ENCODE data around the gene ADIPOQ.
A peak's percentile ranks its signal among the peaks of the same experiment; 100 is the strongest.
"Not testable (repeated sequence)": the region's sequence is repeated elsewhere in the genome, so short reads cannot be mapped to it uniquely, and the experiment has no call there.

Gene ADIPOQ

DNA sequence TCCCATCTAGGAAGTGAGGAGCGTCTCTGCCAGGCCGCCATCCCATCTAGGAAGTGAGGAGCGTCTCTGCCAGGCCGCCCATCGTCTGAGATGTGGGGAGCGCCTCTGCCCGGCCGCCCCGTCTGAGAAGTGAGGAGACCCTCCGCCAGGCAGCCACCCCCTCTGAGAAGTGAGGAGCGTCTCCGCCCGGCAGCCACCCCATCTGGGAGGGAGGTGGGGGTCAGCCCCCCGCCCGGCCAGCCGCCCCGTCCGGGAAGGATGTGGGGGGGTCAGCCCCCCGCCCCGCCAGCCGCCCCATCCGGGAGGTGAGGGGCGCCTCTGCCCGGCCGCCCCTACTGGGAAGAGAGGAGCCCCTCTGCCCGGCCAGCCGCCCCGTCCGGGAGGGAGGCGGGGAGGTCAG is 31.3 kb downstream of the ADIPOQ start:
- not testable (repeated sequence) for DNase-seq

- DNase-seq: not testable (repeated sequence)
Measured at GRCh38 chr3:186874216-186874615, 31.7 kb downstream of the ADIPOQ start.

- DNase-seq: not testable (repeated sequence)
Measured at GRCh38 chr3:186874841-186875240, 32.3 kb downstream of the ADIPOQ start.

GRCh38 chr3:186875708-186876107 is 33.2 kb downstream of the ADIPOQ start:
- no peak for DNase-seq

DNA sequence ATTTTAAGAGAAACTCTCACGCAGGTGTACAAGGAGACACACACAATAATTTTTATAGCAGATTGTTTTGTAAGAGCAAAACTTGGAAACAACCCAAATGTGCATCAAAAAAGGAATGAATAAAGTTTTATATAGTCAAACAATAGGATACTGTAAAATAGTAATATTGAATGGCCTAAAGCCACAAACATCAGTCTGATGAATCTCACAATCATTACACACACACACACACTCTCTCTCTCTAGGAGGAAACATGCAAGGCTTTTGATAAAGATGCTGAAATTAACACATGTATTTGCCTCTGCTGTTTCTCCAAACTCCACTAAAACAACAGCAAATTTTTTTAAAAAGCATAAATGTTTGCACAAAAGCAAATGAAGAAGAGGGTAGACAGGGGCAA is 37.3 kb downstream of the ADIPOQ start:
- no peak for DNase-seq

DNA sequence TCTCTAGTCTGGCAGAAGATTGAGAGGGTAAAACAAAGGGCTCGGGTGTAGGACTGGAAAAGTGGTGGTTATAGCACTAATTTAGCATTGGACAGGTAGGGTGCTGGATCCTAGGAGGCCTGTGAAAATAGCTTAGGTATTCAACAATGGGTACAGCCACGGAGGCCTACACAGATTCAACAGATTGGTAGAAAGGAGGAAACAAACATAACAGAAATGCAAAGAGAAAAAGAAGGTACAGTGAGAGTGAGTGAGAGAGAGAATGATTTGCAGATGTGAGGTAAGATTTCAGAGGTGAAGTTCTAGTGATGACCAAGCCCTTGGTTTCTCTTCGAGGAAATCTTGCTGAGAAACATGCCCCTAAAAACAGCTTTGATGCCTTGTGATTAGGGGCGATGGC is 37.9 kb downstream of the ADIPOQ start:
- DNase-seq: no peak

- DNase-seq: no peak
Measured at GRCh38 chr3:186882150-186882524, 39.6 kb downstream of the ADIPOQ start.

- DNase-seq: no peak
Measured at GRCh38 chr3:186882881-186883685, 40.6 kb downstream of the ADIPOQ start.

DNA sequence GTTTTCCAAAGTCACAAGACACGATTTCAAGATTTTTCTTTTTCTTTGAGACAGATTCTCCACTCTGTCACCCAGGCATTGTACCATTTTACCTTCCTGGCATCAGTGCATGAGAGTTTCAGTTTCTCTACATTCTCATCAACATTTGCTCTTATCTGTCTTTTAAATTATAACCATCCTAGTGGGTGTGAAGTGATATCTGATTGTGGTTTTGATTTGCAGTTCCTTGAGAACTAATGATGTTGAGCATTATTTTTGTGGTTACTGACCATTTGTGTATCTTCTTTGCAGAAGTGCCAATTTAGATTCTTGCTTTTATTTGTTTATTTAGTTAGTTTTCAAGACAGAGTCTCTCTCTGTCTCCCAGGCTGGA is 41.2 kb downstream of the ADIPOQ start:
- no peak for DNase-seq

DNA sequence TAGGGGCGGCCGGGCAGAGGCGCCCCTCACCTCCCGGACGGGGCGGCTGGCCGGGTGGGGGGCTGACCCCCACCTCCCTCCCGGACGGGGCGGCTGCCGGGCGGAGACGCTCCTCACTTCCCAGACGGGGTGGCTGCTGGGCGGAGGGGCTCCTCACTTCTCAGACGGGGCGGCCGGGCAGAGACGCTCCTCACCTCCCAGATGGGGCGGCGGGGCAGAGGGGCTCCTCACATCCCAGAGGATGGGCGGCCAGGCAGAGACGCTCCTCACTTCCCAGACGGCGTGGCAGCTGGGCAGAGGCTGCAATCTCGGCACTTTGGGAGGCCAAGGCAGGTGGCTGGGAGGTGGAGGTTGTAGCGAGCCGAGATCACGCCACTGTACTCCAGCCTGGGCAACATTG is 42.4 kb downstream of the ADIPOQ start:
- DNase-seq: not testable (repeated sequence)

- DNase-seq: peak; percentile 4
Measured at GRCh38 chr3:186886202-186886981, 43.9 kb downstream of the ADIPOQ start.

DNA sequence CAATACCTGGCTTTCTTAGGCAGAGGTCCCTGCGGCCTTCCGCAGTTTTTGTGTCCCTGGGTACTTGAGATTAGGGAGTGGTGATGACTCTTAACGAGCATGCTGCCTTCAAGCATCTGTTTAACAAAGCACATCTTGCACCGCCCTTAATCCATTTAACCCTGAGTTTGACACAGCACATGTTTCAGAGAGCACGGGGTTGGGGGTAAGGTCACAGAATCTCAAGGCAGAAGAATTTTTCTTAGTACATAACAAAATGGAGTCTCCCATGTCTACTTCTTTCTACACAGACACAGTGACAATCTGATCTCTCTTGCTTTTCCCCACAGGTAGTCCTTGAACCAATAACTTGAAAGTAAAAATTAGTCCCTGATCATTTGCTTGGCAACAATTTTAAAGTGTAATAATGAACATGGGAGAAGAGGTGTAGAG is 45.0 kb downstream of the ADIPOQ start:
- DNase-seq: not testable (repeated sequence)

GRCh38 chr3:186888569-186888968 is 46.1 kb downstream of the ADIPOQ start:
- DNase-seq: no peak

DNA sequence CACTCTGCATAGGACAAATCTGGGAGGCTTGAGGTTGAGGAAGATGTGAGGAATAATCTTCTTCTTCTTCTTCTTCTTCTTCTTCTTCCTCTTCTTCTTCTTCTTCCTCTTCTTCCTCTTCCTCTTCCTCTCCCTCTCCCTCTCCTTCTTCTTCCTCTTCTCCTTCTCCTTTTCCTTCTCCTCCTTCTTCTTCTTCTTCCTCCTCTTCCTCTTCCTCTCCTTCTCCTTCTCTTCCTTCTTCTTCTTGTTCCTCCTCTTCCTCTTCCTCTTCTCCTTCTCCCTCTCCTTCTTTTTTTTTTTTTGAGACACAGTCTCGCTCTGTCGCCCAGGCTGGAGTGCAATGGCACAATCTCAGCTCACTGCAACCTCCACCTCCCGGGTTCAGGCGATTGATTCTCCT is 47.2 kb downstream of the ADIPOQ start:
- DNase-seq: not testable (repeated sequence)

GRCh38 chr3:186890911-186891310 is 48.4 kb downstream of the ADIPOQ start:
- DNase-seq: no peak

- not testable (repeated sequence) for DNase-seq
Measured at GRCh38 chr3:186893071-186893470, 50.6 kb downstream of the ADIPOQ start.

DNA sequence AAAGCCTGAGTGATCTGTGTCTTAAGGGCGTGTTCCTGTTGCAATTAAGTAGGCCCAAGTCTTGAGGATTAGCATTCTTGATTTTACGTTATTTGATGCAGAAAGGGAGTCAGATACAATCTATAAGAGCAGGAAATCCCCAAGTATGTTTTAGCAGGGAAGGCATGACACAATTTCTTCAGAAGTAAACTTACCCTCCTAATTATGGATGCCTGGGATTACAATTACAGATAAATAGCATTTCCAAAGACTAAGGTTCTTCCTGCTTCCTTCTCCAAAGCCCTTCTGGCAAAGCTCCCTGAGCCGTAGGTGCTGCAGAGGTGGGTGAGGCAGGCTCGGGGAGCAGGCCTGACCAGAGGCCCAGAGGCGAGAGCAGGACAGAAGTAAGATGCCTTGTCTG is 52.9 kb downstream of the ADIPOQ start:
- DNase-seq: no peak

DNA sequence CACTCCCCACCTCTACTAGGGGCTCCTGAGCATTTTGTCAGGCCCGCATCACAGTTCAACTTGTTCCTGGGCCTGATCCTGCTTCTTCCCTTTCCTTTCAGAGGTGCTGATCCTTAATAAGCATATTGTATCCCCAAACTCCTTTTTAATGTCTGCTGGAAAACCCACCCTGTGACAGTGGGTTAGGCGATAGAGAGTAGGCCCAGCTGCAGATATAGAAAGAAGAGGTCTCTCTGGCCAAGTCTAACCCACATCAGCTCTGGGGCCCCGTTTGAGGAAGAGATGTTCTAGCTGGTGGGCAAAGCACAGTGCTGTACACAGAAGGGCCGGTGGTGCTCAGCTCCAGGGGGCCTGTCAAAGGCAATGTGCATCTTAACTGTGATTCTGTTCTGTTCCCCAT is 53.5 kb downstream of the ADIPOQ start:
- DNase-seq: no peak

GRCh38 chr3:186896875-186897274 is 54.4 kb downstream of the ADIPOQ start:
- DNase-seq: no peak

- no peak for DNase-seq
Measured at GRCh38 chr3:186901135-186901734, 58.7 kb downstream of the ADIPOQ start.

DNA sequence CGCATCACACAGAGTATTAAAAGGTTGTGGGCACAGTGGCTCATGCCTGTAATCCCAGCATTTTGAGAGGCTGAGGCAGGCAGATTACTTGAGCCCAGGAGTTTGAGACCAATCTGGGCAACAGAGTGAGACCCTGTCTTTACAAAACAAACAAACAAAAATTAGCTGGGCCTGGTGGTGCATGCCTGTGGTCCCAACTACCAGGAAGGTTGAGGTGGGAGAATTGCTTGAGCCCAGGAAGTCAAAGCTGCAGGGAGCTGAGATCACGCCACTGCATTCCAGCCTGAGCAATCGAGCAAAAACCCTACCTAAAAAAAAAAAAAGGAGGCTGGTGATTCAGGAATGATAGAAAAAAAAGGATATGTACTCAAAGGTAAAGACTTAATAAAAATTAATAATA is 59.6 kb downstream of the ADIPOQ start:
- DNase-seq: no peak

GRCh38 chr3:186902713-186903112 is 60.2 kb downstream of the ADIPOQ start:
- DNase-seq: no peak

- DNase-seq: not testable (repeated sequence)
Measured at GRCh38 chr3:186903676-186904075, 61.2 kb downstream of the ADIPOQ start.

DNA sequence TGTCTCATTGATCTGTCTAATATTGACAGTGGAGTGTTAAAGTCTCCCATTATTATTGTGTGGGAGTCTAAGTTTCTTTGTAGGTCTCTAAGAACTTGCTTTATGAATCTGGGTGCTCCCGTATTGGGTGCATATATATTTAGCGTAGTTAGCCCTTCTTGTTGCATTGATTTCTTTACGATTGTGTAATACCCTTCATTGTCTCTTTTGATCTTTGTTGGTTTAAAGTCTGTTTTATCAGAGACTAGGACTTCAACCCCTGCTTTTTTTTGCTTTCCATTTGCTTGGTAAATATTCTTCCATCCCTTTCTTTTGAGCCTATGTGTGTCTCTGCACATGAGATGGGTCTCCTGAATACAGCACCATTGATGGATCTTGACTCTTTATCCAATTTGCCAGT is 64.6 kb downstream of the ADIPOQ start:
- DNase-seq: not testable (repeated sequence)

Measured in retina (tissue), 1 donor.